GM23338 (cell line): ENCODE measurements around the gene OR10AD1. TPM values are rescaled to one million over a fixed set of nuclear protein-coding genes. Genes with fewer than 3 reads are reported as not detected.

Experiments used
- ATAC-seq: fragments of 200-7000 bp; cut with Tn5 transposase; 3 replicates; pipeline ENCODE4 v1.9.1; 2020
- DNase-seq: peaks from one replicate; pipeline ENCODE4 v3.0.0-alpha.2; 2015; ENCODE audit warnings: low spot score
- H2AFZ ChIP-seq: fragments of 200-600 bp; sonication (generic); 2 replicates; pipeline ENCODE4 v1.8.0; 2016; ENCODE audit warnings: antibody characterized with exemption, mild to moderate bottlenecking, moderate library complexity
- H3F3A ChIP-seq: fragments of 200-600 bp; sonication (generic); replicated peaks from 2 replicates; pipeline ENCODE4 v1.8.0; 2017; ENCODE audit warnings: antibody characterized with exemption, mixed run types, low read depth
- H3K27ac ChIP-seq: fragments of 200-600 bp; sonication (generic); 2 replicates; pipeline ENCODE4 v1.6.1; 2016; ENCODE audit warnings: low read depth
- H3K27me3 ChIP-seq: fragments of 200-600 bp; sonication (generic); 2 replicates; pipeline ENCODE4 v1.8.0; 2016; ENCODE audit warnings: mild to moderate bottlenecking, mixed run types, moderate library complexity; ENCODE audit not compliant: insufficient read depth
- H3K36me3 ChIP-seq: fragments of 200-600 bp; sonication (generic); 2 replicates; pipeline ENCODE4 v1.8.0; 2016; ENCODE audit warnings: mild to moderate bottlenecking; ENCODE audit not compliant: insufficient read depth
- H3K4me1 ChIP-seq: fragments of 200-600 bp; sonication (generic); 2 replicates; pipeline ENCODE4 v1.8.0; 2016; ENCODE audit warnings: mild to moderate bottlenecking, moderate library complexity; ENCODE audit not compliant: insufficient read depth
- H3K4me2 ChIP-seq: fragments of 200-600 bp; sonication (generic); 2 replicates; pipeline ENCODE4 v1.7.1; 2017; ENCODE audit warnings: mixed run types
- H3K4me3 ChIP-seq: fragments of 200-600 bp; sonication (generic); 2 replicates; pipeline ENCODE4 v1.6.1; 2016; ENCODE audit warnings: mixed run types
- H3K79me2 ChIP-seq: fragments of 200-600 bp; sonication (generic); replicated peaks from 2 replicates; pipeline ENCODE4 v1.8.0; 2017; ENCODE audit warnings: mild to moderate bottlenecking; ENCODE audit not compliant: insufficient read depth
- H3K9me2 ChIP-seq: fragments of 200-600 bp; sonication (generic); 2 replicates; pipeline ENCODE4 v1.8.0; 2017; ENCODE audit not compliant: insufficient read depth
- H4K20me1 ChIP-seq: fragments of 200-600 bp; sonication (generic); replicated peaks from 2 replicates; pipeline ENCODE4 v1.8.0; 2017; ENCODE audit warnings: mild to moderate bottlenecking; ENCODE audit not compliant: insufficient read depth
- H3K27ac Mint-ChIP-seq: 2 replicates; pipeline ENCODE4 v1.8.0; 2020; ENCODE audit warnings: inconsistent platforms, mild to moderate bottlenecking, moderate library complexity, mixed read lengths
- H3K27me3 Mint-ChIP-seq: 3 replicates; pipeline ENCODE4 v1.8.0; 2022; ENCODE audit warnings: low read depth, mild to moderate bottlenecking, moderate library complexity, mixed read lengths, inconsistent platforms; ENCODE audit not compliant: insufficient read depth, poor library complexity
- H3K36me3 Mint-ChIP-seq: 3 replicates; pipeline ENCODE4 v1.8.0; 2021; ENCODE audit warnings: low read depth, mild to moderate bottlenecking, inconsistent platforms, moderate library complexity, mixed read lengths
- H3K4me1 Mint-ChIP-seq: 3 replicates; pipeline ENCODE4 v1.8.0; 2020; ENCODE audit warnings: mild to moderate bottlenecking, inconsistent platforms, mixed read lengths
- H3K4me3 Mint-ChIP-seq: 3 replicates; pipeline ENCODE4 v1.8.0; 2021; ENCODE audit warnings: moderate library complexity, mild to moderate bottlenecking, inconsistent platforms, mixed read lengths
- H3K9me3 Mint-ChIP-seq: 3 replicates; pipeline ENCODE4 v1.8.0; 2020; ENCODE audit warnings: moderate library complexity, mild to moderate bottlenecking, inconsistent platforms, mixed read lengths
- CTCF ChIP-seq, 2 experiments: fragments of 200-600 bp in 1 of 2; sonication (generic) in 1 of 2; conservative IDR thresholded peaks; 2 replicates each; pipeline versions ENCODE4 v1.5.1 to v1.6.1; 2016 to 2017; ENCODE audit warnings: antibody characterized with exemption in 2 of 2, low read depth in 2 of 2, mild to moderate bottlenecking in 2 of 2, moderate library complexity in 1 of 2
- ETS1 ChIP-seq: IDR thresholded peaks from 2 replicates; pipeline ENCODE4 v1.6.1; 2016; ENCODE audit warnings: antibody characterized with exemption
- EZH2 ChIP-seq: fragments of 200-600 bp; sonication (generic); IDR thresholded peaks from one replicate; pipeline ENCODE4 v1.8.0; 2017; ENCODE audit warnings: antibody characterized with exemption, mild to moderate bottlenecking, low read depth; ENCODE audit not compliant: unreplicated experiment
- JUNB ChIP-seq: IDR thresholded peaks from one replicate; pipeline ENCODE4 v1.6.1; 2016; ENCODE audit warnings: antibody characterized with exemption; ENCODE audit not compliant: unreplicated experiment
- NANOG ChIP-seq: IDR thresholded peaks from 2 replicates; pipeline ENCODE4 v1.6.1; 2016; ENCODE audit warnings: antibody characterized with exemption, borderline replicate concordance
- POLR2AphosphoS5 ChIP-seq: IDR thresholded peaks from 2 replicates; pipeline ENCODE4 v1.6.1; 2016; ENCODE audit warnings: antibody characterized with exemption, low read depth
- STAT1 ChIP-seq: IDR thresholded peaks from one replicate; pipeline ENCODE4 v1.6.1; 2016; ENCODE audit warnings: antibody characterized with exemption; ENCODE audit not compliant: unreplicated experiment
- ZNF331 ChIP-seq: fragments of 250-450 bp; sonication (Bioruptor Pico); IDR thresholded peaks from 2 replicates; pipeline ENCODE4 v1.5.0; 2020; ENCODE audit warnings: low read depth, mild to moderate bottlenecking, moderate library complexity
- polyA plus RNA-seq: library from polyadenylated mRNA; unstranded; fragments of >200 nt; fragmentation: Nextera tagmentation; extraction: Ambion mirVana; gene quantifications from 2 replicates; pipeline ENCODE4 v1.2.1, GENCODE V29; 2016
- total RNA-seq: library from RNA; depleted of rRNA; stranded (reverse); fragments of >200 nt; shearing (Covaris generic); gene quantifications from 2 replicates; pipeline ENCODE4 v1.2.3, GENCODE V29; 2014
- TF ChIP-seq, protein P1 (sequence below): IDR thresholded peaks from one replicate; pipeline ENCODE4 v1.6.1; 2018; ENCODE audit warnings: antibody characterized with exemption; ENCODE audit not compliant: unreplicated experiment

OR10AD1 gene
- total and polyA plus RNA-seq, 2 experiments from 2014 or later, result not detected

DNA sequence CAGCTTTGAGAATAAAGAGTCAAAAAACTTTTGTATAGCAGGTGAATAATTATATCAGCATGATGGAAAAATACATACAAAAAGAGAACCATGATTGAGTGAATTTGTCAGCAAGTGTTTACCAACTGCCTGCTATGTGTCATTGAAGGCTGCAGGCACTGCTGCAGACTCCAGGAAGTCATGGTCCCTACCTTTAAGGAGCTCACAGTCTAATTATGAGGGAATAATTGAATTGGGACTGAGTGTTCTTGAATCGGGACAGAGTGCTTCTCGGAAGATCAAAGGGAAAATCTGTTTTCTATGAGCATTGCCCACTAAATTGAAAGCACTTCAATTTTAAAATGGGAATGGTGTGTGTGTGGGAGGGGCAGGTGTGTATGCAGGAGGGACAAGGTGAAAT lies 9.5 kb downstream of the OR10AD1 start (continued):
- no peak for TF ChIP-seq CTCF (conservative IDR thresholded peaks at IDR 0.05; ENCODE audit: low read depth in 2 of 2)
- TF ChIP-seq, protein P1, sequence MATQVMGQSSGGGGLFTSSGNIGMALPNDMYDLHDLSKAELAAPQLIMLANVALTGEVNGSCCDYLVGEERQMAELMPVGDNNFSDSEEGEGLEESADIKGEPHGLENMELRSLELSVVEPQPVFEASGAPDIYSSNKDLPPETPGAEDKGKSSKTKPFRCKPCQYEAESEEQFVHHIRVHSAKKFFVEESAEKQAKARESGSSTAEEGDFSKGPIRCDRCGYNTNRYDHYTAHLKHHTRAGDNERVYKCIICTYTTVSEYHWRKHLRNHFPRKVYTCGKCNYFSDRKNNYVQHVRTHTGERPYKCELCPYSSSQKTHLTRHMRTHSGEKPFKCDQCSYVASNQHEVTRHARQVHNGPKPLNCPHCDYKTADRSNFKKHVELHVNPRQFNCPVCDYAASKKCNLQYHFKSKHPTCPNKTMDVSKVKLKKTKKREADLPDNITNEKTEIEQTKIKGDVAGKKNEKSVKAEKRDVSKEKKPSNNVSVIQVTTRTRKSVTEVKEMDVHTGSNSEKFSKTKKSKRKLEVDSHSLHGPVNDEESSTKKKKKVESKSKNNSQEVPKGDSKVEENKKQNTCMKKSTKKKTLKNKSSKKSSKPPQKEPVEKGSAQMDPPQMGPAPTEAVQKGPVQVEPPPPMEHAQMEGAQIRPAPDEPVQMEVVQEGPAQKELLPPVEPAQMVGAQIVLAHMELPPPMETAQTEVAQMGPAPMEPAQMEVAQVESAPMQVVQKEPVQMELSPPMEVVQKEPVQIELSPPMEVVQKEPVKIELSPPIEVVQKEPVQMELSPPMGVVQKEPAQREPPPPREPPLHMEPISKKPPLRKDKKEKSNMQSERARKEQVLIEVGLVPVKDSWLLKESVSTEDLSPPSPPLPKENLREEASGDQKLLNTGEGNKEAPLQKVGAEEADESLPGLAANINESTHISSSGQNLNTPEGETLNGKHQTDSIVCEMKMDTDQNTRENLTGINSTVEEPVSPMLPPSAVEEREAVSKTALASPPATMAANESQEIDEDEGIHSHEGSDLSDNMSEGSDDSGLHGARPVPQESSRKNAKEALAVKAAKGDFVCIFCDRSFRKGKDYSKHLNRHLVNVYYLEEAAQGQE, result no peak
- TF ChIP-seq ETS1, result no peak
- no peak for TF ChIP-seq POLR2AphosphoS5

- no peaks in the 10 kb centered on the region for H3K9me3 Mint-ChIP-seq
- no peak overlapping the region for H3K4me3 Mint-ChIP-seq
- H4K20me1 ChIP-seq, result no peaks in the 10 kb centered on the region
- H3K4me1 Mint-ChIP-seq, result peaks cover 16% of the 10 kb centered on the region; the same call in 2 of the 3 replicates
- ATAC-seq (no peak), DNase-seq (no peak)
- H3K36me3 ChIP-seq, result no peaks in the 10 kb centered on the region
- H3K27me3 Mint-ChIP-seq, result peaks cover 8% of the 10 kb centered on the region
- peaks cover 26% of the 10 kb centered on the region; the same call in 1 of the 2 replicates for H3K27me3 ChIP-seq
- H3K4me1 ChIP-seq, result peaks cover 8% of the 10 kb centered on the region
- H3K9me2 ChIP-seq, result no peaks in the 10 kb centered on the region
- H3K27ac ChIP-seq, result no peak overlapping the region
- H3F3A ChIP-seq, result no peaks in the 10 kb centered on the region
- no peak overlapping the region for H3K27ac Mint-ChIP-seq
- no peak overlapping the region for H3K4me2 ChIP-seq
- no peak overlapping the region for H3K4me3 ChIP-seq
- no peaks in the 10 kb centered on the region for H3K36me3 Mint-ChIP-seq
- H3K79me2 ChIP-seq, result no peaks in the 10 kb centered on the region
- no peak overlapping the region for H2AFZ ChIP-seq
- TF ChIP-seq STAT1, result no peak
- no peak for TF ChIP-seq EZH2
- no peak for TF ChIP-seq CTCF (conservative IDR thresholded peaks at IDR 0.05; ENCODE audit: low read depth in 2 of 2)
- no peak for TF ChIP-seq ETS1
- no peak for TF ChIP-seq ZNF331 (CRISPR knock-in tag)
- no peak for TF ChIP-seq NANOG
- TF ChIP-seq JUNB, result no peak
Observed at GRCh38 chr12:48192861-48193260, 10.2 kb downstream of the OR10AD1 start.
